SK-N-SH treated with all-trans-retinoic acid at 6 μM for 48 hours (cell line): ENCODE results near the gene LAGE3.

Source experiments
- ATAC-seq: fragments of 200-7000 bp; cut with Tn5 transposase; 3 replicates; pipeline ENCODE4 v1.9.1; 2020; ENCODE audit warnings: mild to moderate bottlenecking, moderate library complexity
- ARNTL ChIP-seq: fragments of 450-650 bp; formaldehyde crosslinking; IDR thresholded peaks from 2 replicates; pipeline ENCODE4 v1.5.0; 2020; ENCODE audit warnings: low read depth, mild to moderate bottlenecking, moderate library complexity, borderline replicate concordance
- BACH2 ChIP-seq: fragments of 250-450 bp; sonication (Bioruptor Pico); IDR thresholded peaks from 2 replicates; pipeline ENCODE4 v1.9.0; 2021; ENCODE audit warnings: mild to moderate bottlenecking, borderline replicate concordance
- ESRRG ChIP-seq: fragments of 250-450 bp; sonication (Bioruptor Pico); IDR thresholded peaks from 2 replicates; pipeline ENCODE4 v1.6.1; 2021; ENCODE audit warnings: mild to moderate bottlenecking
- ISL1 ChIP-seq: fragments of 250-450 bp; sonication (Bioruptor Pico); IDR thresholded peaks from 2 replicates; pipeline ENCODE4 v2.1.2; 2022; ENCODE audit warnings: mild to moderate bottlenecking, moderate library complexity
- OSR1 ChIP-seq: fragments of 250-450 bp; sonication (Bioruptor Pico); IDR thresholded peaks from 2 replicates; pipeline ENCODE4 v1.8.0; 2022; ENCODE audit warnings: moderate library complexity, mild to moderate bottlenecking, inconsistent platforms
- PPARA ChIP-seq: fragments of 250-450 bp; sonication (Bioruptor Pico); IDR thresholded peaks from 2 replicates; pipeline ENCODE4 v1.5.0; 2020; ENCODE audit warnings: mild to moderate bottlenecking, borderline replicate concordance
- SNAI2 ChIP-seq: fragments of 250-450 bp; sonication (Bioruptor Pico); IDR thresholded peaks from 2 replicates; pipeline ENCODE4 v1.5.0; 2020; ENCODE audit warnings: mild to moderate bottlenecking, moderate library complexity
- TCF4 ChIP-seq: fragments of 250-450 bp; sonication (Bioruptor Pico); IDR thresholded peaks from 2 replicates; pipeline ENCODE4 v1.8.0; 2021; ENCODE audit warnings: mild to moderate bottlenecking, moderate library complexity, borderline replicate concordance
- ZC3H10 ChIP-seq: fragments of 250-450 bp; sonication (Bioruptor Pico); IDR thresholded peaks from 2 replicates; pipeline ENCODE4 v1.5.1; 2021; ENCODE audit warnings: mild to moderate bottlenecking, moderate library complexity
- ZFP3 ChIP-seq: fragments of 250-450 bp; sonication (Bioruptor Pico); IDR thresholded peaks from 2 replicates; pipeline ENCODE4 v1.5.0; 2020; ENCODE audit warnings: mild to moderate bottlenecking, moderate library complexity
- ZFP30 ChIP-seq: fragments of 450-650 bp; formaldehyde crosslinking; IDR thresholded peaks from 2 replicates; pipeline ENCODE4 v1.5.0; 2022; ENCODE audit warnings: mild to moderate bottlenecking, moderate library complexity
- ZNF565 ChIP-seq: fragments of 450-650 bp; formaldehyde crosslinking; conservative IDR thresholded peaks from 2 replicates; pipeline ENCODE4 v1.5.0; 2020; ENCODE audit warnings: low read depth, mild to moderate bottlenecking, moderate library complexity
- ZNF8 ChIP-seq: fragments of 450-650 bp; formaldehyde crosslinking; IDR thresholded peaks from 2 replicates; pipeline ENCODE4 v1.5.0; 2020; ENCODE audit warnings: mild to moderate bottlenecking, moderate library complexity
- TF ChIP-seq, protein P1 (sequence below): fragments of 250-450 bp; sonication (Bioruptor Pico); IDR thresholded peaks from 2 replicates; pipeline ENCODE4 v1.8.0; 2020; ENCODE audit warnings: mild to moderate bottlenecking, moderate library complexity, borderline replicate concordance
- TF ChIP-seq, protein P2 (sequence below): fragments of 250-450 bp; sonication (Bioruptor Pico); IDR thresholded peaks from 2 replicates; pipeline ENCODE4 v1.5.1; 2021; ENCODE audit warnings: mild to moderate bottlenecking, moderate library complexity
- TF ChIP-seq, protein P3 (sequence below): fragments of 250-450 bp; sonication (Bioruptor Pico); IDR thresholded peaks from 2 replicates; pipeline ENCODE4 v1.5.1; 2020; ENCODE audit warnings: low read depth, mild to moderate bottlenecking, moderate library complexity
- TF ChIP-seq, protein P4 (sequence below): fragments of 250-450 bp; sonication (Bioruptor Pico); IDR thresholded peaks from 2 replicates; pipeline ENCODE4 v1.8.0; 2021; ENCODE audit warnings: low read depth, mild to moderate bottlenecking, moderate library complexity, borderline replicate concordance

Gene LAGE3

DNA sequence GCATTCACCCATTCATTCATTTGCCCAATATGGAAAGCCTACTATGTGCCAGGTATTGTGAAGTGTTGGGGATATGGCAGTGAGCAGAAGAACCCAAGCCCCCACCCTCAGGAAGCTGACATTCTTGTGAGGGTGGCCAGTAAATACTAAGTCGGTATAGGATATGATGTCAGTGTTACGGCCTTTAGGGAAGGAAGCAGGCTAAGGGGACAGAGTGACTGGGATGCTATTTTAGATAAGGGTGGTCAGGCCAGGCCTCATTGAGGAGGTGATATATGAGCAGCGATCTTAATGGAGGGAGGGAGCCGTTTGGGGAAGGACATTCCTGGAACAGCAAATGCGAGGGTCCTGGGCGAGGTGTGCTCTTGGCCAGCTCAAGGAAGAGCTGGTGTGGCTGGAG is 48.6 kb downstream of the LAGE3 start:
- ATAC-seq = no peak
- no peak for TF ChIP-seq ZFP30 (CRISPR knock-in tag)
- TF ChIP-seq ZNF8 (CRISPR knock-in tag) = no peak
- TF ChIP-seq PPARA (CRISPR knock-in tag) = no peak
- TF ChIP-seq TCF4 = no peak
- TF ChIP-seq ZNF565 (CRISPR knock-in tag) = no peak
- TF ChIP-seq, protein P1, sequence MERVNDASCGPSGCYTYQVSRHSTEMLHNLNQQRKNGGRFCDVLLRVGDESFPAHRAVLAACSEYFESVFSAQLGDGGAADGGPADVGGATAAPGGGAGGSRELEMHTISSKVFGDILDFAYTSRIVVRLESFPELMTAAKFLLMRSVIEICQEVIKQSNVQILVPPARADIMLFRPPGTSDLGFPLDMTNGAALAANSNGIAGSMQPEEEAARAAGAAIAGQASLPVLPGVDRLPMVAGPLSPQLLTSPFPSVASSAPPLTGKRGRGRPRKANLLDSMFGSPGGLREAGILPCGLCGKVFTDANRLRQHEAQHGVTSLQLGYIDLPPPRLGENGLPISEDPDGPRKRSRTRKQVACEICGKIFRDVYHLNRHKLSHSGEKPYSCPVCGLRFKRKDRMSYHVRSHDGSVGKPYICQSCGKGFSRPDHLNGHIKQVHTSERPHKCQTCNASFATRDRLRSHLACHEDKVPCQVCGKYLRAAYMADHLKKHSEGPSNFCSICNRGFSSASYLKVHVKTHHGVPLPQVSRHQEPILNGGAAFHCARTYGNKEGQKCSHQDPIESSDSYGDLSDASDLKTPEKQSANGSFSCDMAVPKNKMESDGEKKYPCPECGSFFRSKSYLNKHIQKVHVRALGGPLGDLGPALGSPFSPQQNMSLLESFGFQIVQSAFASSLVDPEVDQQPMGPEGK = no peak
- TF ChIP-seq, protein P2, sequence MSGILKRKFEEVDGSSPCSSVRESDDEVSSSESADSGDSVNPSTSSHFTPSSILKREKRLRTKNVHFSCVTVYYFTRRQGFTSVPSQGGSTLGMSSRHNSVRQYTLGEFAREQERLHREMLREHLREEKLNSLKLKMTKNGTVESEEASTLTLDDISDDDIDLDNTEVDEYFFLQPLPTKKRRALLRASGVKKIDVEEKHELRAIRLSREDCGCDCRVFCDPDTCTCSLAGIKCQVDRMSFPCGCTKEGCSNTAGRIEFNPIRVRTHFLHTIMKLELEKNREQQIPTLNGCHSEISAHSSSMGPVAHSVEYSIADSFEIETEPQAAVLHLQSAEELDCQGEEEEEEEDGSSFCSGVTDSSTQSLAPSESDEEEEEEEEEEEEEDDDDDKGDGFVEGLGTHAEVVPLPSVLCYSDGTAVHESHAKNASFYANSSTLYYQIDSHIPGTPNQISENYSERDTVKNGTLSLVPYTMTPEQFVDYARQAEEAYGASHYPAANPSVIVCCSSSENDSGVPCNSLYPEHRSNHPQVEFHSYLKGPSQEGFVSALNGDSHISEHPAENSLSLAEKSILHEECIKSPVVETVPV = no peak
- no peak for TF ChIP-seq ZFP3 (CRISPR knock-in tag)
- no peak for TF ChIP-seq OSR1
- TF ChIP-seq ESRRG (CRISPR knock-in tag) = no peak
- no peak for TF ChIP-seq ZC3H10 (CRISPR knock-in tag)
- TF ChIP-seq, protein P3, sequence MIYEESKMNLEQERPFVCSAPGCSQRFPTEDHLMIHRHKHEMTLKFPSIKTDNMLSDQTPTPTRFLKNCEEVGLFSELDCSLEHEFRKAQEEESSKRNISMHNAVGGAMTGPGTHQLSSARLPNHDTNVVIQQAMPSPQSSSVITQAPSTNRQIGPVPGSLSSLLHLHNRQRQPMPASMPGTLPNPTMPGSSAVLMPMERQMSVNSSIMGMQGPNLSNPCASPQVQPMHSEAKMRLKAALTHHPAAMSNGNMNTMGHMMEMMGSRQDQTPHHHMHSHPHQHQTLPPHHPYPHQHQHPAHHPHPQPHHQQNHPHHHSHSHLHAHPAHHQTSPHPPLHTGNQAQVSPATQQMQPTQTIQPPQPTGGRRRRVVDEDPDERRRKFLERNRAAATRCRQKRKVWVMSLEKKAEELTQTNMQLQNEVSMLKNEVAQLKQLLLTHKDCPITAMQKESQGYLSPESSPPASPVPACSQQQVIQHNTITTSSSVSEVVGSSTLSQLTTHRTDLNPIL (CRISPR knock-in tag) = no peak
- no peak for TF ChIP-seq ISL1 (CRISPR knock-in tag)
- no peak for TF ChIP-seq BACH2
- no peak for TF ChIP-seq ARNTL (CRISPR knock-in tag)

DNA sequence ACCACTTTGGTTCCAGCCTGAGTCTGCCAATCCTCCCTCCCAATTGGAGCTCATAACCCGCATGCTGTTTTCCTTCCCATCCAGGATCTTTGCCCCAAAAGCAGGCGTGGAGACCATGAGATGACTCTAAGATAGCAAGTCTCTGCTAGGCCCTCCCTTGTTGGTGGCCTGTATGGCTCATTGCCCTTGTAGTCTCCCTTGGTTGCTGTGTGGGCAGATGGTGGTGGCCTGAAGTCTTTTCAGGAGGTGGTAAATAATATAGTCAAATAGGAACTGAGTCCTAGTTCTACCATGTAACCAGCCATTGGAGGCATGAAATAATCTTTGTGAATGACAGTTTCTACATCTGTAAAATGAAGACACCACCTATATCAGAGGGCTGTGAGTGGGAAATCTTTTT is 49.4 kb downstream of the LAGE3 start:
- TF ChIP-seq, protein P4, sequence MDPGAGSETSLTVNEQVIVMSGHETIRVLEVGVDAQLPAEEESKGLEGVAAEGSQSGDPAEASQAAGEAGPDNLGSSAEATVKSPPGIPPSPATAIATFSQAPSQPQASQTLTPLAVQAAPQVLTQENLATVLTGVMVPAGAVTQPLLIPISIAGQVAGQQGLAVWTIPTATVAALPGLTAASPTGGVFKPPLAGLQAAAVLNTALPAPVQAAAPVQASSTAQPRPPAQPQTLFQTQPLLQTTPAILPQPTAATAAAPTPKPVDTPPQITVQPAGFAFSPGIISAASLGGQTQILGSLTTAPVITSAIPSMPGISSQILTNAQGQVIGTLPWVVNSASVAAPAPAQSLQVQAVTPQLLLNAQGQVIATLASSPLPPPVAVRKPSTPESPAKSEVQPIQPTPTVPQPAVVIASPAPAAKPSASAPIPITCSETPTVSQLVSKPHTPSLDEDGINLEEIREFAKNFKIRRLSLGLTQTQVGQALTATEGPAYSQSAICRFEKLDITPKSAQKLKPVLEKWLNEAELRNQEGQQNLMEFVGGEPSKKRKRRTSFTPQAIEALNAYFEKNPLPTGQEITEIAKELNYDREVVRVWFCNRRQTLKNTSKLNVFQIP (CRISPR knock-in tag) = no peak
- TF ChIP-seq SNAI2 (CRISPR knock-in tag) (no peak), ARNTL (CRISPR knock-in tag) (no peak), ZFP3 (CRISPR knock-in tag) (no peak), ISL1 (CRISPR knock-in tag) (no peak), ESRRG (CRISPR knock-in tag) (no peak), ZFP30 (CRISPR knock-in tag) (no peak)
- TF ChIP-seq, protein P2 = no peak
- ATAC-seq = no peak

DNA sequence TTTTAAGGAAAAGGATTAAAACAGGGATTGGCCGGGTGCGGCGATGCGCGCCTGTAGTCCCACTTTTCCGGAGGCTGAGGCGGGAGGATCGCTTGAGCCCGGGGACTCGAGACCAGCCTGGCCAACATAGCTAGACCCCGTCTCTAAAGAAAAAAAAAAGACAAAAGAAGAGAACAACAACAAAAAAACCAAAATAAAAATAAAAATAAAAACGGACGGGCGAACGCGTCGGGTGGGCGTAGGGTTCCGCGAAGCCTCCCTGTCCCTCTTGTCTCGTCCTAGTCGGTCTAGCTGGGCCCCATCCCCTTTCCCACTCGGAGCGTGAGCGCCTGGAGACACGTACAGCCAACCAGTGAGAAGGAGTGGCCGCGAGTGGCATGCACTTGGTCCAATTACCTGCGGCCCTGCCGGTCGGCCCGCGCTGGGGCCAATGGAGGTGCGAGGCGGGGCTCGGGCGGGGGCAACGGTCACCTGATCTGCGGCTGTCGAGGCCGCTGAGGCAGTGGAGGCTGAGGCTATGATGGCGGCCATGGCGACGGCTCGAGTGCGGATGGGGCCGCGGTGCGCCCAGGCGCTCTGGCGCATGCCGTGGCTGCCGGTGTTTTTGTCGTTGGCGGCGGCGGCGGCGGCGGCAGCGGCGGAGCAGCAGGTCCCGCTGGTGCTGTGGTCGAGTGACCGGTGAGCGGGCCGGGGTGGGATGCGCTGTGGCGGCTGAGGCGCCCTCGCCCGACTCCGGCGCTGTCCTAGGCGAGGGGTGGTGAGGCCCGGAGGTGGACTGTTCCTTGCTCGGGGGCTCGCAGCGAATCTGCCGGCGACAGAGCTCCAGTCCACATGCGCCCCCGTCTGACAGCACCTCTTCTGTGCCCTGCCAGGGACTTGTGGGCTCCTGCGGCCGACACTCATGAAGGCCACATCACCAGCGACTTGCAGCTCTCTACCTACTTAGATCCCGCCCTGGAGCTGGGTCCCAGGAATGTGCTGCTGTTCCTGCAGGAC is 50.6 kb downstream of the LAGE3 start, which contains the start of gene ATP6AP1:
ATP6AP1 (plus strand) TSS at position 502 of the 996 bp plus-strand sequence; CDS start at position 518, 16 bp downstream.
- peak; percentile 98 for ATAC-seq
- TF ChIP-seq BACH2 = no peak
- TF ChIP-seq ZFP3 (CRISPR knock-in tag) = no peak
- TF ChIP-seq, protein P2 = no peak
